Memory B cell (primary cell): ENCODE results near the gene TOM1L2.

Experiments
- ATAC-seq: fragments of 150-1000 bp; cut with Tn5 transposase; 2 replicates; pipeline ENCODE4 v1.10.0; 2021; ENCODE audit warnings: low read depth, mild to moderate bottlenecking, moderate library complexity
- DNase-seq, 2 donors: peaks; one replicate each; pipeline ENCODE4 v3.0.0; 2022; ENCODE audit warnings: low spot score in 2 of 2
- H3K27ac Mint-ChIP-seq: one replicate; pipeline ENCODE4 v1.8.0; 2022; ENCODE audit warnings: mild to moderate bottlenecking, moderate library complexity, mixed read lengths
- H3K27me3 Mint-ChIP-seq: one replicate; pipeline ENCODE4 v1.8.0; 2022; ENCODE audit warnings: mixed read lengths
- H3K36me3 Mint-ChIP-seq: one replicate; pipeline ENCODE4 v1.8.0; 2022; ENCODE audit warnings: mild to moderate bottlenecking, mixed read lengths
- H3K4me1 Mint-ChIP-seq: one replicate; pipeline ENCODE4 v1.8.0; 2022; ENCODE audit warnings: mixed read lengths
- H3K4me3 Mint-ChIP-seq: one replicate; pipeline ENCODE4 v1.8.0; 2022; ENCODE audit warnings: mild to moderate bottlenecking, moderate library complexity, mixed read lengths
- H3K9me3 Mint-ChIP-seq: one replicate; pipeline ENCODE4 v1.8.0; 2022; ENCODE audit warnings: mixed read lengths

Gene TOM1L2

DNA sequence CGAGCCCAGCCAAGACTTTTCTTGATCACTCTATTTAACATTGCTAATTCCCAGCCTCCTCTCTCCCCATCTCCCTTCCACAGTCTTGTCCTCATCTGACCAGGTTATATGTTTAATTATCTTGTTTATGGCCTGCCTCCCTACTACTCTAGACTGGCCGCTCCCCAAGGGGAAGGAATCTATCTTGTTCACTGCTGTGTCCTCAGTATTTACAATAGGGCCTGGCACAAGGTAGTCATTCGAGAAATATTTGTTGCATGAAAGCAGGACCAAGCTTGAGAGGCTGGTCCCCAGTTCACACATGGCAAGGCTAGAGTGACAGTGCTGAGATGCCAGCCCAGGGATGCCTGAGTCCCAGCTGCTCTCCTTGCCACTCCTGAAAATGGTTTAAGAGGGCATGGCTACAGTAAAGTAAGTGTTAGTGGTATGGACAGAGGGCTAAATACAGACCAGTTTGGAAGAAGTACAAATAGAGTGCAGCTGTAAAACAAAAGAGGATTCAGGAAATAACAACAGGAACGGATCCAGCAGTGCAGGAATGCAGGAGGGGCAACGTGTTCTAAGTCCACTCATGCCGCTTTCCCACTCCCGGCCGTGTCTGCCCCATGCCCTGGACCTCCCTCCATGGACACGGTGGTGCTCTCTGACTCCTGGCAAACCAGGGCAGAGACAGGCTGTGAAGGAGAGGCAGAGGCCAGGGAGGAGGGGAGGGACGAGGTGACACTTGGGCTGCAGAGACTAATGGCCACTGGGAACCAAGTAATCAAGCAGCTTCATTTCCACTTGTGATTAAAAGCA, 65.6 kb downstream of the TOM1L2 start:
- H3K27ac Mint-ChIP-seq: no peak overlapping the region
- ATAC-seq: no peak
- no peaks in the 10 kb centered on the region for H3K27me3 Mint-ChIP-seq
- H3K9me3 Mint-ChIP-seq: no peaks in the 10 kb centered on the region
- DNase-seq: no peak
- H3K4me3 Mint-ChIP-seq: no peak overlapping the region
- peaks cover 13% of the 10 kb centered on the region for H3K36me3 Mint-ChIP-seq
- H3K4me1 Mint-ChIP-seq: no peaks in the 10 kb centered on the region

GRCh38 chr17:17905036-17905320, 67.2 kb downstream of the TOM1L2 start:
- DNase-seq (no peak), ATAC-seq (no peak)
- Mint-ChIP-seq H3K9me3 (no peaks in the 10 kb centered on the region), H3K27ac (no peak overlapping the region), H3K36me3 (peaks cover 15% of the 10 kb centered on the region), H3K4me3 (no peak overlapping the region), H3K27me3 (no peaks in the 10 kb centered on the region), H3K4me1 (no peaks in the 10 kb centered on the region)

GRCh38 chr17:17904166-17905035, 67.8 kb downstream of the TOM1L2 start:
- no peaks in the 10 kb centered on the region for H3K27me3 Mint-ChIP-seq
- H3K36me3 Mint-ChIP-seq: peaks cover 18% of the 10 kb centered on the region
- no peaks in the 10 kb centered on the region for H3K4me1 Mint-ChIP-seq
- no peaks in the 10 kb centered on the region for H3K9me3 Mint-ChIP-seq
- no peak overlapping the region for H3K4me3 Mint-ChIP-seq
- H3K27ac Mint-ChIP-seq: no peak overlapping the region
- DNase-seq: no peak
- no peak for ATAC-seq

- no peak overlapping the region for H3K27ac Mint-ChIP-seq
- DNase-seq: no peak
- H3K4me1 Mint-ChIP-seq: no peaks in the 10 kb centered on the region
- H3K27me3 Mint-ChIP-seq: no peaks in the 10 kb centered on the region
- H3K4me3 Mint-ChIP-seq: no peak overlapping the region
- peaks cover 25% of the 10 kb centered on the region for H3K36me3 Mint-ChIP-seq
- ATAC-seq: no peak
- H3K9me3 Mint-ChIP-seq: no peaks in the 10 kb centered on the region
These were observed 69.3 kb downstream of the TOM1L2 start for GRCh38 chr17:17902877-17903276.

DNA sequence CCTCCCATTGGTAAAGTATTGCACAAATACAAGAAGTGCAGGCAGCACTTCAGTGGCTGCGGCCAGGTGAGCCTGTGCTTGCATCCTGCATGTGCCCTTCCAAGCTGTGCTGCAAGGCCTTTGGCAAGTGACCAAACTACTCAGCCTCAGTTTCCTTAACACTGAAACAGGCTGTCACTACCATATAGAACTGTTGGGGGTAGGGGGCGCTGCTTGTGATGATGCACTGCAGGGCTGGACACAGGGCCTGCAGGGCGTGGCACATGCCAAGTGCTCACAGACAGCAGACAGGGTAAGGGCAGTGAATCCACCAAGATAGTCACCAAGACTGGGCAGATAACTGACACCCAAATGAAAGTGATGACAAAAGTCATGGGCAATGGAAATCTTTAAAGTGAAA, 69.8 kb downstream of the TOM1L2 start:
- ATAC-seq (no peak), DNase-seq (no peak)
- H3K27me3 Mint-ChIP-seq: no peaks in the 10 kb centered on the region
- H3K4me1 Mint-ChIP-seq: no peaks in the 10 kb centered on the region
- H3K27ac Mint-ChIP-seq: no peak overlapping the region
- no peak overlapping the region for H3K4me3 Mint-ChIP-seq
- H3K9me3 Mint-ChIP-seq: no peaks in the 10 kb centered on the region
- H3K36me3 Mint-ChIP-seq: peaks cover 25% of the 10 kb centered on the region

GRCh38 chr17:17900615-17901520, 71.3 kb downstream of the TOM1L2 start:
- Mint-ChIP-seq H3K36me3 (peaks cover 21% of the 10 kb centered on the region), H3K27me3 (no peaks in the 10 kb centered on the region), H3K4me1 (no peaks in the 10 kb centered on the region), H3K9me3 (no peaks in the 10 kb centered on the region), H3K4me3 (no peak overlapping the region), H3K27ac (no peak overlapping the region)
- DNase-seq (no peak), ATAC-seq (no peak)

GRCh38 chr17:17899486-17899885, 72.7 kb downstream of the TOM1L2 start:
- H3K36me3 Mint-ChIP-seq: peaks cover 22% of the 10 kb centered on the region
- no peaks in the 10 kb centered on the region for H3K27me3 Mint-ChIP-seq

GRCh38 chr17:17898673-17899072, 73.5 kb downstream of the TOM1L2 start:
- Mint-ChIP-seq H3K9me3 (no peaks in the 10 kb centered on the region), H3K4me3 (no peak overlapping the region), H3K27ac (no peak overlapping the region), H3K4me1 (no peaks in the 10 kb centered on the region), H3K36me3 (peaks cover 22% of the 10 kb centered on the region), H3K27me3 (no peaks in the 10 kb centered on the region)
- ATAC-seq (no peak), DNase-seq (no peak)

More at GRCh38 chr17:17899486-17899885, 72.7 kb downstream of the TOM1L2 start:
- no peak overlapping the region for H3K4me3 Mint-ChIP-seq
- DNase-seq: no peak
- no peaks in the 10 kb centered on the region for H3K4me1 Mint-ChIP-seq
- no peak for ATAC-seq
- H3K9me3 Mint-ChIP-seq: no peaks in the 10 kb centered on the region
- H3K27ac Mint-ChIP-seq: no peak overlapping the region

GRCh38 chr17:17897442-17897841, 74.8 kb downstream of the TOM1L2 start:
- ATAC-seq (no peak), DNase-seq (no peak)
- Mint-ChIP-seq H3K4me1 (no peaks in the 10 kb centered on the region), H3K27me3 (no peaks in the 10 kb centered on the region), H3K36me3 (peaks cover 26% of the 10 kb centered on the region), H3K27ac (no peak overlapping the region), H3K4me3 (no peak overlapping the region), H3K9me3 (no peaks in the 10 kb centered on the region)

GRCh38 chr17:17896746-17897145, 75.5 kb downstream of the TOM1L2 start:
- Mint-ChIP-seq H3K27ac (no peak overlapping the region), H3K4me1 (no peaks in the 10 kb centered on the region), H3K27me3 (no peaks in the 10 kb centered on the region), H3K36me3 (peaks cover 30% of the 10 kb centered on the region), H3K4me3 (no peak overlapping the region), H3K9me3 (no peaks in the 10 kb centered on the region)
- no peak for ATAC-seq
- DNase-seq: no peak

DNA sequence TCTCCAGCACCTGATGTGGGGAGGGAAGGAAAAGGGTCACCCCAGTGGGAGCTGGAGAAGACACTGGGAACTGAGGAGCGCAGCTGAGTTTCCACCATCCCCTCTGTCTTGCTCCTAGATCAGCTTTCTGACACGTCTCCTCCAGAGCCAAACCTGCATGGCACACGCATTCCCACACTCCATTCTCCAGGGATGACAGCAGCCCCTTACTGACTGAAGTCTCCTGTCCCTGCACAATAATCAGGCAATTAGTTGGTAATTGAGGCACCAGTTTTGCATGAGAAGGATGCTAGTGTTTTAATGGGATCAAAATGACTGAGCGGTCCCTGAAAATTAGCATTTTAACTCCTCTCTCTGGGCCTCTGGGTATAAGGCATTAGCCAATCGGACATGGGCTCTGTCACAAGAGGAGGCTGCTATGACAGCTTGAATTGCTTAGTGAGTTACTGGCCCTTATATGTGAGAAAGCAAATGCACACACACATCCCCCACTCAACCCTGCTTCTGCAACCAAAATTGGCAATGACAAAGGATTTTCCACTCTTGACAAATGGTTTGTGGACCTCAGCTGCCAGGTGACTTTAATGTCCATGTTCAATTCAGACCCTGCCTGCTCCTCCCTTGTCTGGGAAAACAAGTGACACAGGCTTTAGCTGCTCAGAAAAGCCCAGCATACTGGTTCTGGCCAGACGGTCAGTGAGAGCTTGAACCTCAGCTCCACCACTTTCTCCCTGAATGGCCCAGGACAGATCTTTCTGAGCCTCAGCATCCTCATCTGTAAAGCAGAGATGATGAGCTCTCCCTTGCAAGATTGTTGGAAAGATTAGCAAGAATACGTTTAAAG, 78.2 kb downstream of the TOM1L2 start:
- Mint-ChIP-seq H3K9me3 (no peaks in the 10 kb centered on the region), H3K27me3 (no peaks in the 10 kb centered on the region), H3K4me3 (no peak overlapping the region), H3K4me1 (peaks cover 3% of the 10 kb centered on the region), H3K36me3 (peaks cover 23% of the 10 kb centered on the region), H3K27ac (no peak overlapping the region)
- DNase-seq (no peak), ATAC-seq (no peak)

DNA sequence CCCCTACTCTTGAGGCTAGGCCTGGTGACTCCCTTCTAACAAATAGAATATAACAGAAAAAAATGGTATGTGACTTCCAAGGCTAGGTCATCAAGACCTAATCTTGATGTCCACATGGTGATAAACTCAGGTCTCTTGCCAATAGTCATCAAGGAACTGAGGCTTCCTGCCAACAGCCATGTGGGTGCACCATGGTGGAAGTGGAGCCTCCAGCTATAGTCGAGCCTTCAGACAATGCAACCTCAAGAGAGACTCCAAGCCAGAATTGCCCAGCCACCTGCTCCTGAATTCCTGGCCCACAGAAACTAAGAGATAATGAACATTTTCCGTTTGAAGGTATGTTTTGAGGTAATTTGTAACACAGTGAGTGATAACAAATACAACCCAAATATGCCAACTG, 79.5 kb downstream of the TOM1L2 start:
- H3K9me3 Mint-ChIP-seq: no peaks in the 10 kb centered on the region

DNA sequence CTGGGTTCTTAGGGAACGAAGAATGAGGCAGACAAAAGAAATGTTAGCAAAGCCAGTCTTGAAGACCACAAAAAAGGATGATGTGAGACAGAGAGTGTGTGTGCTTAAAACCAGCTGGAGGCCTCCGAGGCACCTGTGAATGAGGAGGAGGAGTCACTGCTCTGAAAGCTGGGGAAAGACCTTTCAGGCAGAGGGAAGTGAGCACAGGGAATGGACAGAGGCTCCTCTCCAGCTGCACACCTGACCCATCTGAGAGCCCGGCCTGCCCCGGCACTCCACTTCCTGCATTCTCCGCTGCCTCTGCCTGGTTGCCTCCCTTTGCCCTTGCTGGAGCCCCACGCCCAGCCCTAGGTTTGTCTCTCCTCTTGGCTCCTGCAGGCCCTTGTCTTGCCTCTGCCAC, 80.2 kb downstream of the TOM1L2 start:
- no peak overlapping the region for H3K4me3 Mint-ChIP-seq
- DNase-seq: no peak
- ATAC-seq: no peak
- H3K36me3 Mint-ChIP-seq: peaks cover 19% of the 10 kb centered on the region
- H3K27me3 Mint-ChIP-seq: no peaks in the 10 kb centered on the region
- no peak overlapping the region for H3K27ac Mint-ChIP-seq
- peaks cover 3% of the 10 kb centered on the region for H3K4me1 Mint-ChIP-seq
- H3K9me3 Mint-ChIP-seq: no peaks in the 10 kb centered on the region

More for the DNA sequence above, 79.5 kb downstream of the TOM1L2 start:
- DNase-seq (no peak), ATAC-seq (no peak)
- no peak overlapping the region for H3K27ac Mint-ChIP-seq
- no peak overlapping the region for H3K4me3 Mint-ChIP-seq
- peaks cover 17% of the 10 kb centered on the region for H3K36me3 Mint-ChIP-seq
- H3K27me3 Mint-ChIP-seq: no peaks in the 10 kb centered on the region
- H3K4me1 Mint-ChIP-seq: peaks cover 3% of the 10 kb centered on the region
